Thyroid gland (tissue), 4 donors: ENCODE data around the gene PAK1IP1. TPM values are rescaled to one million over a fixed set of nuclear protein-coding genes. Genes with fewer than 3 reads are reported as not detected.

Experiments
- DNase-seq, 2 donors: peaks; one replicate each; pipeline ENCODE4 v3.0.0-alpha.2; 2019
- H3K27ac ChIP-seq, 3 donors: fragments of 200-600 bp; sonication (generic); 1 replicate in 2 of 3; 2 replicates in 1 of 3; pipeline ENCODE4 v1.5.1; 2016 to 2019; ENCODE audit warnings: mild to moderate bottlenecking in 1 of 3, moderate library complexity in 1 of 3
- H3K27me3 ChIP-seq: fragments of 200-600 bp; sonication (generic); one replicate; pipeline ENCODE4 v1.5.1; 2019
- H3K36me3 ChIP-seq, 2 donors: fragments of 200-600 bp; sonication (generic); one replicate each; pipeline ENCODE4 v1.5.1; 2016 to 2019
- H3K4me1 ChIP-seq, 2 donors: fragments of 200-600 bp; sonication (generic); one replicate each; pipeline ENCODE4 v1.5.1; 2017 to 2019
- H3K4me3 ChIP-seq, 3 donors: fragments of 200-600 bp; sonication (generic); replicated peaks in 1 of 3; 1 replicate in 2 of 3; 2 replicates in 1 of 3; pipeline ENCODE4 v1.5.1; 2016; ENCODE audit warnings: mild to moderate bottlenecking in 1 of 3
- H3K9me3 ChIP-seq: fragments of 200-600 bp; sonication (generic); one replicate; pipeline ENCODE4 v1.5.1; 2017
- CTCF ChIP-seq, 6 experiments: fragments of 200-600 bp in 3 of 6; fragments of 450-650 bp in 3 of 6; sonication (generic) in 3 of 6; IDR thresholded peaks; one replicate each; pipeline ENCODE4 v1.5.1; 2016 to 2019; ENCODE audit warnings: antibody characterized with exemption in 6 of 6, mild to moderate bottlenecking in 2 of 6, inconsistent platforms in 1 of 6, moderate library complexity in 1 of 6
- POLR2A ChIP-seq, 2 donors: fragments of 450-650 bp; IDR thresholded peaks; one replicate each; pipeline ENCODE4 v1.6.1; 2017; ENCODE audit warnings: antibody characterized with exemption in 2 of 2, mild to moderate bottlenecking in 2 of 2, moderate library complexity in 1 of 2
- WGBS, 2 donors: methylation state at CpG; one replicate each; pipeline ENCODE4 v1.1.5; 2017; 5-methylcytosine and 5-hydroxymethylcytosine counted together
- intact Hi-C: fragments of 100-400 bp; cut with DNase I; formaldehyde crosslinking; loops from one replicate; pipeline ENCODE4 v1.15.1; 2023
- total RNA-seq, 4 donors: library from RNA; depleted of rRNA; stranded (reverse); fragments of >200 nt; gene quantifications; one replicate each; pipeline ENCODE4 v1.2.3, GENCODE V29; 2016

PAK1IP1 gene
- total RNA-seq, 4 donors from 2014 or later: 8.8 to 15.6 (median 12.7) TPM

- no peaks in the 10 kb centered on the region for H3K36me3 ChIP-seq
- 81 to 84% methylated on average over 8 of the region's 8 CpGs for WGBS, 2 donors
- no peaks in the 10 kb centered on the region for H3K4me1 ChIP-seq
- intact Hi-C loops: no loop called here
- no peak overlapping the region for H3K27ac ChIP-seq
- no peaks in the 10 kb centered on the region for H3K9me3 ChIP-seq
- H3K4me3 ChIP-seq: no peak overlapping the region
- TF ChIP-seq POLR2A (IDR thresholded peaks at IDR 0.05) (no peak), CTCF (IDR thresholded peaks at IDR 0.05) (no peak)
- no peaks in the 10 kb centered on the region for H3K27me3 ChIP-seq
- no peak for DNase-seq
These were observed 7.9 kb upstream of the PAK1IP1 start for GRCh38 chr6:10686901-10687300.

- no peaks in the 10 kb centered on the region for H3K9me3 ChIP-seq
- H3K4me1 ChIP-seq: no peaks in the 10 kb centered on the region
- intact Hi-C loops: no loop called here
- H3K36me3 ChIP-seq: no peaks in the 10 kb centered on the region
- no peak for TF ChIP-seq CTCF (IDR thresholded peaks at IDR 0.05)
- no peak for TF ChIP-seq POLR2A (IDR thresholded peaks at IDR 0.05)
- no peak overlapping the region for H3K27ac ChIP-seq
- no peak overlapping the region for H3K4me3 ChIP-seq
- H3K27me3 ChIP-seq: no peaks in the 10 kb centered on the region
- 35 to 36% methylated on average over 6 of the region's 6 CpGs for WGBS, 2 donors
- DNase-seq: no peak
These were observed 7.2 kb upstream of the PAK1IP1 start for GRCh38 chr6:10687582-10687981.

- H3K27ac ChIP-seq: no peak overlapping the region
- H3K9me3 ChIP-seq: no peaks in the 10 kb centered on the region
- no peak overlapping the region for H3K4me3 ChIP-seq
- no peak for DNase-seq
- H3K36me3 ChIP-seq: no peaks in the 10 kb centered on the region
- intact Hi-C loops: loop anchor here (10.0 kb wide), 2 partner anchors 54 to 176 kb away; partner anchors contain the start of gene TMEM14B
- TF ChIP-seq POLR2A (IDR thresholded peaks at IDR 0.05) (no peak), CTCF (IDR thresholded peaks at IDR 0.05) (no peak)
- H3K27me3 ChIP-seq: no peaks in the 10 kb centered on the region
- H3K4me1 ChIP-seq: peaks cover 16 to 19% of the 10 kb centered on the region in 2 donors
- WGBS, 2 donors: 50 to 53% methylated on average over 15 of the region's 15 CpGs
These were observed 3.9 kb upstream of the PAK1IP1 start for GRCh38 chr6:10690651-10691445.

- peak overlapping the region in 1 of 3 donors; percentile 61 for H3K4me3 ChIP-seq
- H3K36me3 ChIP-seq: peaks cover 0 to 7% of the 10 kb centered on the region in 2 donors
- intact Hi-C loops: loop anchor here (10.0 kb wide), 2 partner anchors 52 to 178 kb away; partner anchors contain the start of gene TMEM14B
- no peak overlapping the region for H3K27ac ChIP-seq
- no peak for DNase-seq
- H3K27me3 ChIP-seq: no peaks in the 10 kb centered on the region
- no peaks in the 10 kb centered on the region for H3K9me3 ChIP-seq
- H3K4me1 ChIP-seq: peaks cover 19 to 23% of the 10 kb centered on the region in 2 donors
- TF ChIP-seq POLR2A (IDR thresholded peaks at IDR 0.05) (no peak), CTCF (IDR thresholded peaks at IDR 0.05) (no peak)
- 94 to 95% methylated on average over 8 of the region's 8 CpGs for WGBS, 2 donors
These were observed 1.7 kb upstream of the PAK1IP1 start for GRCh38 chr6:10692965-10693538.
